Vagina (tissue), 2 donors: ENCODE measurements around the gene TMIE. TPM values are rescaled to one million over a fixed set of nuclear protein-coding genes. Genes with fewer than 3 reads are reported as not detected.

Experiments
- DNase-seq, 2 donors: peaks; one replicate each; pipeline ENCODE4 v3.0.0-alpha.2; 2017; ENCODE audit errors: extremely low spot score in 2 of 2
- H3K27ac ChIP-seq: fragments of 200-600 bp; sonication (generic); one replicate; pipeline ENCODE4 v1.5.1; 2019
- H3K27me3 ChIP-seq: fragments of 200-600 bp; sonication (generic); one replicate; pipeline ENCODE4 v1.5.1; 2019
- H3K36me3 ChIP-seq, 2 donors: fragments of 200-600 bp; sonication (generic); one replicate each; pipeline ENCODE4 v1.5.1; 2017 to 2019
- H3K4me1 ChIP-seq: fragments of 200-600 bp; sonication (generic); one replicate; pipeline ENCODE4 v1.5.1; 2019
- H3K4me3 ChIP-seq, 2 donors: fragments of 200-600 bp; sonication (generic); 1 replicate in 1 of 2; 2 replicates in 1 of 2; pipeline ENCODE4 v1.5.1; 2016 to 2019
- H3K9me3 ChIP-seq: fragments of 200-600 bp; sonication (generic); one replicate; pipeline ENCODE4 v1.5.1; 2019
- CTCF ChIP-seq, 3 experiments: fragments of 450-650 bp in 2 of 3; fragments of 200-600 bp in 1 of 3; sonication (generic) in 1 of 3; IDR thresholded peaks; one replicate each; pipeline ENCODE4 v1.5.1; 2017 to 2019; ENCODE audit warnings: antibody characterized with exemption in 3 of 3, mild to moderate bottlenecking in 2 of 3, moderate library complexity in 2 of 3
- POLR2A ChIP-seq, 2 donors: fragments of 450-650 bp; IDR thresholded peaks; one replicate each; pipeline ENCODE4 v1.6.1; 2017; ENCODE audit warnings: antibody characterized with exemption in 2 of 2, mild to moderate bottlenecking in 2 of 2, moderate library complexity in 2 of 2
- POLR2AphosphoS5 ChIP-seq, 2 donors: sonication (generic); formaldehyde crosslinking; IDR thresholded peaks; one replicate each; pipeline ENCODE4 v1.9.0; 2017; ENCODE audit warnings: antibody characterized with exemption in 2 of 2, mild to moderate bottlenecking in 2 of 2, low read depth in 1 of 2; ENCODE audit not compliant: insufficient read depth in 1 of 2
- intact Hi-C: fragments of 100-400 bp; cut with DNase I; formaldehyde crosslinking; loops from one replicate; pipeline ENCODE4 v1.15.1; 2023
- total RNA-seq: library from RNA; depleted of rRNA; stranded (reverse); fragments of >200 nt; gene quantifications from one replicate; pipeline ENCODE4 v1.2.3, GENCODE V29; 2016

Gene TMIE
- total RNA-seq, 1 donor from 2014 or later = 0.74 TPM

- Histone ChIP-seq H3K27ac (no peak overlapping the region), H3K9me3 (no peaks in the 10 kb centered on the region), H3K36me3 (no peaks in the 10 kb centered on the region), H3K4me3 (no peak overlapping the region), H3K4me1 (peaks cover 20% of the 10 kb centered on the region), H3K27me3 (no peaks in the 10 kb centered on the region)
- no peak for TF ChIP-seq POLR2AphosphoS5 (IDR thresholded peaks at IDR 0.05; ENCODE audit: insufficient read depth in 1 of 2, low read depth in 1 of 2)
- no peak for TF ChIP-seq CTCF (IDR thresholded peaks at IDR 0.05)
- TF ChIP-seq POLR2A (IDR thresholded peaks at IDR 0.05) = no peak
- DNase-seq = no peak
- intact Hi-C loops = loop anchor here (5.0 to 10.0 kb wide), 2 partner anchors 190 to 288 kb away; no protein-coding TSS in a partner anchor
Measured at GRCh38 chr3:46706771-46707582, 5.8 kb downstream of the TMIE start.

- intact Hi-C loops = loop anchor here (5.0 to 10.0 kb wide), 2 partner anchors 190 to 287 kb away; no protein-coding TSS in a partner anchor
- Histone ChIP-seq H3K9me3 (no peaks in the 10 kb centered on the region), H3K27me3 (no peaks in the 10 kb centered on the region), H3K4me1 (peaks cover 20% of the 10 kb centered on the region), H3K4me3 (no peak overlapping the region), H3K36me3 (no peaks in the 10 kb centered on the region), H3K27ac (no peak overlapping the region)
- DNase-seq = no peak
- no peak for TF ChIP-seq CTCF (IDR thresholded peaks at IDR 0.05)
- TF ChIP-seq POLR2A (IDR thresholded peaks at IDR 0.05) = no peak
- no peak for TF ChIP-seq POLR2AphosphoS5 (IDR thresholded peaks at IDR 0.05; ENCODE audit: insufficient read depth in 1 of 2, low read depth in 1 of 2)
Measured at GRCh38 chr3:46707601-46708011, 6.4 kb downstream of the TMIE start.

- no peaks in the 10 kb centered on the region for H3K27me3 ChIP-seq
- intact Hi-C loops = loop anchor here (5.0 to 10.0 kb wide), 2 partner anchors 189 to 286 kb away; no protein-coding TSS in a partner anchor
- DNase-seq = no peak
- H3K9me3 ChIP-seq = no peaks in the 10 kb centered on the region
- TF ChIP-seq POLR2A (IDR thresholded peaks at IDR 0.05) = no peak
- no peak for TF ChIP-seq POLR2AphosphoS5 (IDR thresholded peaks at IDR 0.05; ENCODE audit: insufficient read depth in 1 of 2, low read depth in 1 of 2)
- TF ChIP-seq CTCF (IDR thresholded peaks at IDR 0.05) = no peak
- peaks cover 20% of the 10 kb centered on the region for H3K4me1 ChIP-seq
- H3K36me3 ChIP-seq = no peaks in the 10 kb centered on the region
- no peak overlapping the region for H3K4me3 ChIP-seq
- H3K27ac ChIP-seq = no peak overlapping the region
Measured at GRCh38 chr3:46708401-46709156, 7.4 kb downstream of the TMIE start.

- intact Hi-C loops = loop anchor here (5.0 to 10.0 kb wide), 2 partner anchors 188 to 286 kb away; no protein-coding TSS in a partner anchor
- no peak for TF ChIP-seq POLR2A (IDR thresholded peaks at IDR 0.05)
- no peak for TF ChIP-seq POLR2AphosphoS5 (IDR thresholded peaks at IDR 0.05; ENCODE audit: insufficient read depth in 1 of 2, low read depth in 1 of 2)
- no peak for TF ChIP-seq CTCF (IDR thresholded peaks at IDR 0.05)
- no peak overlapping the region for H3K27ac ChIP-seq
- DNase-seq = no peak
- no peaks in the 10 kb centered on the region for H3K27me3 ChIP-seq
- H3K4me1 ChIP-seq = peaks cover 20% of the 10 kb centered on the region
- H3K36me3 ChIP-seq = no peaks in the 10 kb centered on the region
- H3K4me3 ChIP-seq = no peak overlapping the region
- H3K9me3 ChIP-seq = no peaks in the 10 kb centered on the region
Measured at GRCh38 chr3:46709157-46709654, 8.0 kb downstream of the TMIE start.
